ENCODE results near the gene DPH7.
"Not testable (repeated sequence)": the region's sequence is repeated elsewhere in the genome, so short reads cannot be mapped to it uniquely, and the experiment has no call there.

The DPH7 gene

GRCh38 chr9:137612741-137613142 lies 34.0 kb upstream of the DPH7 start:
- H3K27ac Mint-ChIP-seq, result peak overlapping the region; percentile 72
- no peaks in the 10 kb centered on the region for H3K9me3 Mint-ChIP-seq (ENCODE audit: low read depth)
- no peaks in the 10 kb centered on the region for H3K27me3 Mint-ChIP-seq
- H3K4me1 Mint-ChIP-seq (ENCODE audit: low read depth), result peaks cover 27% of the 10 kb centered on the region
- H3K4me3 Mint-ChIP-seq, result no peak overlapping the region
- no peaks in the 10 kb centered on the region for H3K36me3 Mint-ChIP-seq

- H3K4me3 Mint-ChIP-seq, result no peak overlapping the region
- H3K9me3 Mint-ChIP-seq (ENCODE audit: low read depth), result no peaks in the 10 kb centered on the region
- H3K27ac Mint-ChIP-seq, result peak overlapping the region; percentile 78
- peaks cover 27% of the 10 kb centered on the region for H3K4me1 Mint-ChIP-seq (ENCODE audit: low read depth)
- no peaks in the 10 kb centered on the region for H3K36me3 Mint-ChIP-seq
- H3K27me3 Mint-ChIP-seq, result no peaks in the 10 kb centered on the region
Observed at GRCh38 chr9:137611623-137612609, 33.2 kb upstream of the DPH7 start.

GRCh38 chr9:137610944-137611343 lies 32.2 kb upstream of the DPH7 start:
- Mint-ChIP-seq H3K27ac (peak overlapping the region; percentile 78), H3K4me3 (no peak overlapping the region), H3K27me3 (no peaks in the 10 kb centered on the region), H3K9me3 (ENCODE audit: low read depth) (no peaks in the 10 kb centered on the region), H3K36me3 (no peaks in the 10 kb centered on the region), H3K4me1 (ENCODE audit: low read depth) (peaks cover 32% of the 10 kb centered on the region)

GRCh38 chr9:137607141-137607857 lies 28.6 kb upstream of the DPH7 start:
- peak overlapping the region; percentile 58 for H3K27ac Mint-ChIP-seq

GRCh38 chr9:137606734-137607138 lies 28.0 kb upstream of the DPH7 start:
- Mint-ChIP-seq H3K27me3 (no peaks in the 10 kb centered on the region), H3K27ac (peak overlapping the region; percentile 58), H3K36me3 (no peaks in the 10 kb centered on the region), H3K4me1 (ENCODE audit: low read depth) (peaks cover 24% of the 10 kb centered on the region), H3K4me3 (peak overlapping the region; percentile 85), H3K9me3 (ENCODE audit: low read depth) (no peaks in the 10 kb centered on the region)

More at GRCh38 chr9:137607141-137607857, 28.6 kb upstream of the DPH7 start:
- Mint-ChIP-seq H3K27me3 (no peaks in the 10 kb centered on the region), H3K36me3 (no peaks in the 10 kb centered on the region), H3K4me1 (ENCODE audit: low read depth) (peaks cover 30% of the 10 kb centered on the region), H3K9me3 (ENCODE audit: low read depth) (no peaks in the 10 kb centered on the region), H3K4me3 (peak overlapping the region; percentile 85)

GRCh38 chr9:137606005-137606621 lies 27.4 kb upstream of the DPH7 start:
- Mint-ChIP-seq H3K27ac (peak overlapping the region; percentile 41), H3K4me3 (peak overlapping the region; percentile 85), H3K27me3 (no peaks in the 10 kb centered on the region), H3K36me3 (no peaks in the 10 kb centered on the region), H3K9me3 (ENCODE audit: low read depth) (no peaks in the 10 kb centered on the region), H3K4me1 (ENCODE audit: low read depth) (peaks cover 18% of the 10 kb centered on the region)

GRCh38 chr9:137605121-137606004 lies 26.6 kb upstream of the DPH7 start, which contains the start of gene ARRDC1:
ARRDC1 (plus strand) TSS chr9:137605686; CDS start chr9:137605718, 32 bp downstream.
- Mint-ChIP-seq H3K4me1 (ENCODE audit: low read depth) (peaks cover 17% of the 10 kb centered on the region), H3K27me3 (no peaks in the 10 kb centered on the region), H3K36me3 (no peaks in the 10 kb centered on the region), H3K4me3 (peak within 1 kb of the TSS; percentile 85), H3K27ac (peak within 1 kb of the TSS; percentile 41), H3K9me3 (ENCODE audit: low read depth) (no peaks in the 10 kb centered on the region)

- Mint-ChIP-seq H3K4me3 (peak overlapping the region; percentile 42), H3K27ac (no peak overlapping the region)
Observed at GRCh38 chr9:137604345-137605086, 25.8 kb upstream of the DPH7 start.

GRCh38 chr9:137603879-137604278 lies 25.2 kb upstream of the DPH7 start:
- no peaks in the 10 kb centered on the region for H3K9me3 Mint-ChIP-seq (ENCODE audit: low read depth)

More at GRCh38 chr9:137604345-137605086, 25.8 kb upstream of the DPH7 start:
- no peaks in the 10 kb centered on the region for H3K27me3 Mint-ChIP-seq
- H3K36me3 Mint-ChIP-seq, result no peaks in the 10 kb centered on the region
- H3K4me1 Mint-ChIP-seq (ENCODE audit: low read depth), result peaks cover 15% of the 10 kb centered on the region
- H3K9me3 Mint-ChIP-seq (ENCODE audit: low read depth), result no peaks in the 10 kb centered on the region

GRCh38 chr9:137602661-137603060 lies 23.9 kb upstream of the DPH7 start:
- H3K9me3 Mint-ChIP-seq (ENCODE audit: low read depth), result no peaks in the 10 kb centered on the region
- H3K27ac Mint-ChIP-seq, result no peak overlapping the region
- no peaks in the 10 kb centered on the region for H3K36me3 Mint-ChIP-seq
- peak overlapping the region; percentile 6 for H3K4me3 Mint-ChIP-seq
- H3K4me1 Mint-ChIP-seq (ENCODE audit: low read depth), result peaks cover 13% of the 10 kb centered on the region
- no peaks in the 10 kb centered on the region for H3K27me3 Mint-ChIP-seq

More at GRCh38 chr9:137603879-137604278, 25.2 kb upstream of the DPH7 start:
- Mint-ChIP-seq H3K27me3 (no peaks in the 10 kb centered on the region), H3K4me1 (ENCODE audit: low read depth) (peaks cover 13% of the 10 kb centered on the region), H3K36me3 (no peaks in the 10 kb centered on the region), H3K4me3 (peak overlapping the region; percentile 42), H3K27ac (no peak overlapping the region)

- Mint-ChIP-seq H3K36me3 (no peaks in the 10 kb centered on the region), H3K27ac (no peak overlapping the region), H3K4me1 (ENCODE audit: low read depth) (no peaks in the 10 kb centered on the region), H3K4me3 (no peak overlapping the region), H3K9me3 (ENCODE audit: low read depth) (no peaks in the 10 kb centered on the region), H3K27me3 (no peaks in the 10 kb centered on the region)
Observed at GRCh38 chr9:137598943-137599342, 20.2 kb upstream of the DPH7 start.

- H3K9me3 Mint-ChIP-seq (ENCODE audit: low read depth); H3K4me1 Mint-ChIP-seq (ENCODE audit: low read depth); H3K27ac Mint-ChIP-seq; H3K4me3 Mint-ChIP-seq; H3K36me3 Mint-ChIP-seq; H3K27me3 Mint-ChIP-seq: not testable (repeated sequence)
Observed at GRCh38 chr9:137596577-137596976, 17.9 kb upstream of the DPH7 start.

GRCh38 chr9:137593176-137593575 lies 14.5 kb upstream of the DPH7 start:
- Mint-ChIP-seq H3K4me3 (peak overlapping the region; percentile 42), H3K4me1 (ENCODE audit: low read depth) (peaks cover 4% of the 10 kb centered on the region), H3K27ac (no peak overlapping the region), H3K36me3 (no peaks in the 10 kb centered on the region), H3K9me3 (ENCODE audit: low read depth) (no peaks in the 10 kb centered on the region), H3K27me3 (no peaks in the 10 kb centered on the region)
